Endodermal cell (in vitro differentiated cells): ENCODE measurements around the gene PIAS3. TPM values are rescaled to one million over a fixed set of nuclear protein-coding genes. Genes with fewer than 3 reads are reported as not detected.
A peak's percentile ranks its signal among the peaks of the same experiment; 100 is the strongest.

Source experiments
- DNase-seq: peaks from one replicate; pipeline ENCODE4 v3.0.0-alpha.2; 2017
- H3K27ac ChIP-seq: 2 replicates; pipeline ENCODE4 v1.5.1; 2013; ENCODE audit warnings: mild to moderate bottlenecking, low read depth, low read length, moderate library complexity
- H3K27me3 ChIP-seq: 2 replicates; pipeline ENCODE4 v1.6.1; 2013; ENCODE audit warnings: mild to moderate bottlenecking, low read length, moderate library complexity; ENCODE audit not compliant: insufficient read depth, control insufficient read depth, poor library complexity, severe bottlenecking
- H3K36me3 ChIP-seq: 2 replicates; pipeline ENCODE4 v1.7.0; 2013; ENCODE audit warnings: mild to moderate bottlenecking, low read length, moderate library complexity; ENCODE audit not compliant: control insufficient read depth, insufficient read depth
- H3K4me1 ChIP-seq: one replicate; pipeline ENCODE4 v1.7.0; 2013; ENCODE audit warnings: low read length; ENCODE audit not compliant: control insufficient read depth, insufficient read depth
- H3K4me3 ChIP-seq: 2 replicates; pipeline ENCODE4 v1.5.1; 2013; ENCODE audit warnings: mild to moderate bottlenecking, low read length, moderate library complexity
- H3K9ac ChIP-seq: 2 replicates; pipeline ENCODE4 v1.6.1; 2013; ENCODE audit warnings: mild to moderate bottlenecking, low read length, moderate library complexity; ENCODE audit not compliant: poor library complexity, severe bottlenecking; ENCODE audit errors: extremely low read depth
- H3K9me3 ChIP-seq: 2 replicates; pipeline ENCODE4 v1.6.1; 2013; ENCODE audit warnings: mild to moderate bottlenecking, low read length, moderate library complexity; ENCODE audit not compliant: control insufficient read depth
- H3K27ac Mint-ChIP-seq: 2 replicates; pipeline ENCODE4 v1.8.0; 2020; ENCODE audit warnings: mixed read lengths
- H3K27me3 Mint-ChIP-seq: 2 replicates; pipeline ENCODE4 v1.8.0; 2021; ENCODE audit warnings: mild to moderate bottlenecking, mixed read lengths; ENCODE audit not compliant: insufficient read depth
- H3K36me3 Mint-ChIP-seq: 2 replicates; pipeline ENCODE4 v1.8.0; 2020; ENCODE audit warnings: low read depth, mixed read lengths
- H3K4me1 Mint-ChIP-seq: 2 replicates; pipeline ENCODE4 v1.8.0; 2020; ENCODE audit warnings: mixed read lengths
- H3K4me3 Mint-ChIP-seq: 2 replicates; pipeline ENCODE4 v1.8.0; 2020; ENCODE audit warnings: mild to moderate bottlenecking, moderate library complexity, mixed read lengths
- H3K9me3 Mint-ChIP-seq: 2 replicates; pipeline ENCODE4 v1.8.0; 2020; ENCODE audit warnings: mild to moderate bottlenecking, mixed read lengths
- WGBS, 2 experiments: methylation state at CpG; one replicate each; pipeline versions ENCODE4 v1.1.5 to v1.1.7; 2013; ENCODE audit warnings: missing lambda C conversion rate in 2 of 2, mixed read lengths in 1 of 2; ENCODE audit not compliant: insufficient coverage in 1 of 2, insufficient read length in 1 of 2; 5-methylcytosine and 5-hydroxymethylcytosine counted together
- total RNA-seq, 2 donors: library from RNA; stranded (reverse); fragmentation: NEBNext Ultra II Directional in 1 of 2; extraction: Animal tissue kit (Norgen Biotek cat#: 25700) in 1 of 2; gene quantifications; 2 replicates in 1 of 2; 3 replicates in 1 of 2; pipeline ENCODE4 v1.2.1, GENCODE V29; 2021
- TF ChIP-seq, protein P1 (sequence below): fragments of 200-600 bp; sonication (generic); conservative IDR thresholded peaks from 2 replicates; pipeline ENCODE4 v1.5.0; 2021; ENCODE audit warnings: antibody characterized with exemption, mild to moderate bottlenecking

PIAS3 gene
- total RNA-seq, 2 donors from 2014 or later: 44.8 to 53.4 TPM

DNA sequence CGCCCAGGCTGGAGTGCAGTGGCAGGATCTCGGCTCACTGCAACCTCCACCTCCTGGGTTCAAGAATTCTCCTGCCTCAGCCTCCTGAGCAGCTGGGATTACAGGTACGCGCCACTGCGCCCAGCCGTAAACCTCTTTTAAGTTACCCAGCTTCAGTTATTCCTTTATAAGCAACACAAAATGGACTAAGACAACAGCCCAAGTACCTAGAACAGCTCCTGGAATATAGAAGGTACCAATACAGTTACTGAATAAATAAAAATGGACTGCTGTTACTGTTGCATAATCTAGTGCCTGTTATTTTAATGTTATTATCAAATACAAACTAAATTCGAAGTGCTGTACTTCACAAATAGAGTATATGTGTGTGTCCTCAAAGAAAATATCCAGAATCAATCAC, 52.0 kb downstream of the PIAS3 start:
- no peak for DNase-seq
- H3K4me1 ChIP-seq: peaks cover 5% of the 10 kb centered on the region
- Mint-ChIP-seq H3K36me3 (peaks cover 10% of the 10 kb centered on the region), H3K9me3 (no peaks in the 10 kb centered on the region), H3K4me1 (peaks cover 32% of the 10 kb centered on the region), H3K27ac (no peak overlapping the region), H3K27me3 (no peaks in the 10 kb centered on the region), H3K4me3 (no peak overlapping the region)
- WGBS, 2 experiments: 88 to 95% methylated on average over 6 to 7 of the region's 7 CpGs
- peaks cover 5% of the 10 kb centered on the region for H3K36me3 ChIP-seq
- H3K9me3 ChIP-seq: no peaks in the 10 kb centered on the region
- H3K27me3 ChIP-seq: no peaks in the 10 kb centered on the region
- TF ChIP-seq, protein P1, sequence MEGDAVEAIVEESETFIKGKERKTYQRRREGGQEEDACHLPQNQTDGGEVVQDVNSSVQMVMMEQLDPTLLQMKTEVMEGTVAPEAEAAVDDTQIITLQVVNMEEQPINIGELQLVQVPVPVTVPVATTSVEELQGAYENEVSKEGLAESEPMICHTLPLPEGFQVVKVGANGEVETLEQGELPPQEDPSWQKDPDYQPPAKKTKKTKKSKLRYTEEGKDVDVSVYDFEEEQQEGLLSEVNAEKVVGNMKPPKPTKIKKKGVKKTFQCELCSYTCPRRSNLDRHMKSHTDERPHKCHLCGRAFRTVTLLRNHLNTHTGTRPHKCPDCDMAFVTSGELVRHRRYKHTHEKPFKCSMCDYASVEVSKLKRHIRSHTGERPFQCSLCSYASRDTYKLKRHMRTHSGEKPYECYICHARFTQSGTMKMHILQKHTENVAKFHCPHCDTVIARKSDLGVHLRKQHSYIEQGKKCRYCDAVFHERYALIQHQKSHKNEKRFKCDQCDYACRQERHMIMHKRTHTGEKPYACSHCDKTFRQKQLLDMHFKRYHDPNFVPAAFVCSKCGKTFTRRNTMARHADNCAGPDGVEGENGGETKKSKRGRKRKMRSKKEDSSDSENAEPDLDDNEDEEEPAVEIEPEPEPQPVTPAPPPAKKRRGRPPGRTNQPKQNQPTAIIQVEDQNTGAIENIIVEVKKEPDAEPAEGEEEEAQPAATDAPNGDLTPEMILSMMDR: no peak
- H3K27ac ChIP-seq: no peak overlapping the region
- H3K9ac ChIP-seq: no peak overlapping the region
- no peak overlapping the region for H3K4me3 ChIP-seq

DNA sequence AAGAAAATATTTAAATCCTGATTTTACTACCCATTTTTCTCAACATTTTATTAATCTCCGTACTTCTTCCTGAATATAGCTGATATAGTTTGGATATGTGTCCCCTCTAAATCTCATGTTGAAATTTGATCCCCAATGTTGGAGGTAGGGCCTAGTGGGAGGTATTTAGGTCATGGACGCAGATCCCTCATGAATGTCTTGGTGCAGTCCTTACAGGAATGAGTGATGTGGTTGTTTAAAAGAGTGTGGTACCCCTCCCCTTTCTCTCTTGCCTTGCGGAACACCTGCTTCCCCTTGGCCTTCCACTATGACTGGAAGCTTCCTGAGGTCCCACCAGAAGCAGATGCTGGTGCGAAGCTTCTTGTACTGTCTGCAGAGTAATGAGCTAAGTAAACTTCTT, 52.5 kb downstream of the PIAS3 start:
- H3K27me3 Mint-ChIP-seq: no peaks in the 10 kb centered on the region
- H3K27ac ChIP-seq: no peak overlapping the region
- peaks cover 33% of the 10 kb centered on the region for H3K4me1 Mint-ChIP-seq
- H3K4me3 Mint-ChIP-seq: no peak overlapping the region
- H3K4me3 ChIP-seq: no peak overlapping the region
- peaks cover 10% of the 10 kb centered on the region for H3K36me3 Mint-ChIP-seq
- peaks cover 5% of the 10 kb centered on the region for H3K4me1 ChIP-seq
- H3K9me3 ChIP-seq: no peaks in the 10 kb centered on the region
- TF ChIP-seq, protein P1: no peak
- 94 to 96% methylated on average over 3 of the region's 4 CpGs for WGBS, 2 experiments
- no peaks in the 10 kb centered on the region for H3K9me3 Mint-ChIP-seq
- DNase-seq: no peak
- H3K27ac Mint-ChIP-seq: peak overlapping the region; percentile 6
- H3K27me3 ChIP-seq: no peaks in the 10 kb centered on the region
- peaks cover 5% of the 10 kb centered on the region for H3K36me3 ChIP-seq
- no peak overlapping the region for H3K9ac ChIP-seq

DNA sequence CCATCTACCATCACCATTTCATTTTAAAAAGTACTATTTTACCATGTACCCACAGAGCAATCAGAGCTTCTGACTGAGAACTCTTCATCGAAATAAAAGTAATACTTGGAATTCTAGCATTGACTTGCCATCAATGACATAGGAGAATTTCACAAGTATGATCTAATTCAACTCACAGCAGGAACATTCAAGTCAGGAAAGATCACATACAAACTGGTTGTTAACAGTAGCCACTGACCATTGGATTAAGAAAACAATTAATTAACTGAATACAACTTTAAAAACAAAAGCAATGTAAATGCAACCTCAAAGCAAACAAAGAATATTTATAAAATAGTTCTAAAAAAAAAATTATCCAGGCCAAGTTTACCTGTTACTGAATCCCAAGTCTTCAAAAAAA, 53.8 kb downstream of the PIAS3 start:
- WGBS, 2 experiments: 83 to 84% methylated on average over 1 of the region's 1 CpG
- no peaks in the 10 kb centered on the region for H3K9me3 ChIP-seq
- no peak for DNase-seq
- Mint-ChIP-seq H3K27ac (no peak overlapping the region), H3K27me3 (no peaks in the 10 kb centered on the region), H3K9me3 (no peaks in the 10 kb centered on the region), H3K36me3 (peaks cover 10% of the 10 kb centered on the region), H3K4me3 (no peak overlapping the region), H3K4me1 (peaks cover 33% of the 10 kb centered on the region)
- peaks cover 5% of the 10 kb centered on the region for H3K4me1 ChIP-seq
- TF ChIP-seq, protein P1: no peak
- no peak overlapping the region for H3K9ac ChIP-seq
- no peak overlapping the region for H3K27ac ChIP-seq
- peaks cover 5% of the 10 kb centered on the region for H3K36me3 ChIP-seq
- H3K27me3 ChIP-seq: no peaks in the 10 kb centered on the region
- H3K4me3 ChIP-seq: no peak overlapping the region
